NCI-H345 (cell line): ENCODE data around the gene S100A6.

Experiments used
- DNase-seq: peaks from one replicate; lab custom pipeline; 2025; lab: John Stamatoyannopoulos, UW

Gene S100A6

GRCh38 chr1:153545067-153546055 is 9.6 kb upstream of the S100A6 start, which contains the start of gene S100A4:
Gene S100A4 (minus strand): TSS chr1:153545806. CDS start chr1:153544794, 1,012 bp downstream.
- peak; percentile 98 for DNase-seq

GRCh38 chr1:153544453-153545066 is 8.8 kb upstream of the S100A6 start:
- no peak for DNase-seq

- no peak for DNase-seq
Observed at GRCh38 chr1:153543736-153544135, 7.9 kb upstream of the S100A6 start.

GRCh38 chr1:153542956-153543711 is 7.3 kb upstream of the S100A6 start:
- no peak for DNase-seq

- DNase-seq, result no peak
Observed at GRCh38 chr1:153541641-153542590, 6.1 kb upstream of the S100A6 start.

- DNase-seq, result no peak
Observed at GRCh38 chr1:153540394-153541361, 4.9 kb upstream of the S100A6 start, which contains the start of gene S100A5. Gene S100A5 (minus strand): TSS chr1:153540934. CDS start chr1:153540191, 743 bp downstream.

- DNase-seq, result no peak
Observed at GRCh38 chr1:153539395-153540093, 3.8 kb upstream of the S100A6 start.

GRCh38 chr1:153538315-153538821 is 2.6 kb upstream of the S100A6 start:
- DNase-seq, result no peak

GRCh38 chr1:153537376-153537730 is 1.6 kb upstream of the S100A6 start:
- DNase-seq, result no peak

- DNase-seq, result no peak
Observed at GRCh38 chr1:153536671-153537375, 1.0 kb upstream of the S100A6 start.

- DNase-seq, result peak; percentile 84
Observed at GRCh38 chr1:153536012-153536670, 350 bp upstream of the S100A6 start.

GRCh38 chr1:153534925-153535241 is 908 bp downstream of the S100A6 start:
- no peak for DNase-seq

GRCh38 chr1:153534226-153534924 is 1.4 kb downstream of the S100A6 start:
- no peak for DNase-seq

GRCh38 chr1:153533689-153534201 is 2.0 kb downstream of the S100A6 start:
- peak; percentile 71 for DNase-seq

GRCh38 chr1:153532769-153533599 is 2.8 kb downstream of the S100A6 start:
- DNase-seq, result peak; percentile 97

- DNase-seq, result no peak
Observed at GRCh38 chr1:153532181-153532580, 3.6 kb downstream of the S100A6 start.
